HEK293 (cell line): ENCODE results near the gene TLE3.
A peak's percentile ranks its signal among the peaks of the same experiment; 100 is the strongest.

Experiments
- CTCF ChIP-seq: fragments of 450-650 bp; formaldehyde crosslinking; IDR thresholded peaks from 2 replicates; pipeline ENCODE4 v1.5.1; 2016; ENCODE audit warnings: missing biosample characterization, missing genetic modification characterization
- PRDM6 ChIP-seq: fragments of 450-650 bp; formaldehyde crosslinking; IDR thresholded peaks from 2 replicates; pipeline ENCODE4 v1.5.1; 2017; ENCODE audit warnings: missing biosample characterization, missing genetic modification characterization
- REST ChIP-seq: fragments of 450-650 bp; formaldehyde crosslinking; IDR thresholded peaks from 2 replicates; pipeline ENCODE4 v1.5.1; 2016; ENCODE audit warnings: missing biosample characterization, missing genetic modification characterization
- SCRT1 ChIP-seq: fragments of 450-650 bp; formaldehyde crosslinking; IDR thresholded peaks from 2 replicates; pipeline ENCODE4 v1.5.1; 2016; ENCODE audit warnings: missing biosample characterization, missing genetic modification characterization, borderline replicate concordance
- TRIM28 ChIP-seq: IDR thresholded peaks from 2 replicates; pipeline ENCODE4 v1.6.1; 2011; ENCODE audit warnings: low read length, control low read depth, borderline replicate concordance
- YY1 ChIP-seq: fragments of 450-650 bp; formaldehyde crosslinking; IDR thresholded peaks from 2 replicates; pipeline ENCODE4 v1.5.1; 2018; ENCODE audit warnings: missing biosample characterization, missing genetic modification characterization
- YY2 ChIP-seq: fragments of 450-650 bp; formaldehyde crosslinking; IDR thresholded peaks from 2 replicates; pipeline ENCODE4 v1.5.1; 2016; ENCODE audit warnings: missing biosample characterization, missing genetic modification characterization
- ZBTB11 ChIP-seq: fragments of 450-650 bp; formaldehyde crosslinking; conservative IDR thresholded peaks from 2 replicates; pipeline ENCODE4 v1.5.1; 2016; ENCODE audit warnings: low read depth, missing biosample characterization, missing genetic modification characterization
- ZNF121 ChIP-seq: fragments of 450-650 bp; formaldehyde crosslinking; IDR thresholded peaks from 2 replicates; pipeline ENCODE4 v1.5.1; 2016; ENCODE audit warnings: missing biosample characterization, missing genetic modification characterization
- ZNF138 ChIP-seq: fragments of 450-650 bp; formaldehyde crosslinking; IDR thresholded peaks from 2 replicates; pipeline ENCODE4 v1.5.1; 2016; ENCODE audit warnings: missing biosample characterization, missing genetic modification characterization, borderline replicate concordance
- ZNF16 ChIP-seq: fragments of 450-650 bp; formaldehyde crosslinking; IDR thresholded peaks from 2 replicates; pipeline ENCODE4 v1.5.1; 2016; ENCODE audit warnings: low read depth, missing biosample characterization, missing genetic modification characterization

GRCh38 chr15:70142322-70143191 lies 44.8 kb upstream of the TLE3 start:
- TF ChIP-seq SCRT1 (tag by site-specific recombination) (no peak), CTCF (tag by site-specific recombination) (no peak), ZBTB11 (tag by site-specific recombination) (no peak), YY2 (tag by site-specific recombination) (no peak), ZNF138 (tag by site-specific recombination) (no peak), REST (no peak), TRIM28 (peak; percentile 69), ZNF121 (tag by site-specific recombination) (no peak), PRDM6 (tag by site-specific recombination) (no peak), ZNF16 (no peak), YY1 (tag by site-specific recombination) (no peak)
